Trophoblast cell (in vitro differentiated cells and primary cell): ENCODE results near the gene PRSS38.

Experiments used
- DNase-seq, 2 donors: peaks; one replicate each; pipeline ENCODE4 v3.0.0-alpha.2; 2016
- H2AFZ ChIP-seq: 2 replicates; pipeline ENCODE4 v1.6.1; 2013; ENCODE audit warnings: low read length, moderate library complexity, mild to moderate bottlenecking; ENCODE audit not compliant: insufficient read depth, poor library complexity
- H2AK5ac ChIP-seq: 2 replicates; pipeline ENCODE4 v1.6.1; 2013; ENCODE audit warnings: mild to moderate bottlenecking, low read length
- H2BK120ac ChIP-seq: 2 replicates; pipeline ENCODE4 v1.6.1; 2013; ENCODE audit warnings: low read length, mild to moderate bottlenecking, moderate library complexity; ENCODE audit not compliant: insufficient read depth, poor library complexity
- H2BK12ac ChIP-seq: 2 replicates; pipeline ENCODE4 v1.6.1; 2013; ENCODE audit warnings: mild to moderate bottlenecking, low read length, moderate library complexity
- H2BK5ac ChIP-seq: 2 replicates; pipeline ENCODE4 v1.6.1; 2013; ENCODE audit warnings: low read length, low read depth, moderate library complexity, mild to moderate bottlenecking; ENCODE audit not compliant: poor library complexity
- H3K14ac ChIP-seq: 2 replicates; pipeline ENCODE4 v1.6.1; 2013; ENCODE audit warnings: mild to moderate bottlenecking, low read length
- H3K18ac ChIP-seq: 2 replicates; pipeline ENCODE4 v1.6.1; 2013; ENCODE audit warnings: mild to moderate bottlenecking, low read length
- H3K23ac ChIP-seq: 2 replicates; pipeline ENCODE4 v1.6.1; 2013; ENCODE audit warnings: low read length
- H3K27ac ChIP-seq: 2 replicates; pipeline ENCODE4 v1.5.1; 2013; ENCODE audit warnings: low read depth, mild to moderate bottlenecking, inconsistent platforms, low read length, moderate library complexity
- H3K27me3 ChIP-seq: 2 replicates; pipeline ENCODE4 v1.6.1; 2013; ENCODE audit warnings: inconsistent platforms, mild to moderate bottlenecking, low read length, moderate library complexity; ENCODE audit not compliant: insufficient read depth
- H3K36me3 ChIP-seq, 2 experiments: 1 replicate in 1 of 2; 2 replicates in 1 of 2; pipeline ENCODE4 v1.6.1; 2013; ENCODE audit warnings: low read length in 2 of 2, mild to moderate bottlenecking in 2 of 2, moderate library complexity in 1 of 2; ENCODE audit not compliant: insufficient read depth in 2 of 2, control insufficient read depth in 1 of 2
- H3K4ac ChIP-seq: 2 replicates; pipeline ENCODE4 v1.6.1; 2013; ENCODE audit warnings: low read depth, mild to moderate bottlenecking, low read length, moderate library complexity
- H3K4me1 ChIP-seq, 2 experiments: 1 replicate in 1 of 2; 2 replicates in 1 of 2; pipeline ENCODE4 v1.6.1; 2013; ENCODE audit warnings: low read length in 2 of 2, mild to moderate bottlenecking in 2 of 2, moderate library complexity in 1 of 2; ENCODE audit not compliant: insufficient read depth in 2 of 2, control insufficient read depth in 1 of 2
- H3K4me2 ChIP-seq: 2 replicates; pipeline ENCODE4 v1.6.1; 2013; ENCODE audit warnings: inconsistent platforms, mild to moderate bottlenecking, low read length, moderate library complexity
- H3K4me3 ChIP-seq: 2 replicates; pipeline ENCODE4 v1.5.1; 2013; ENCODE audit warnings: mild to moderate bottlenecking, low read depth, low read length, inconsistent platforms
- H3K79me1 ChIP-seq: one replicate; pipeline ENCODE4 v1.6.1; 2013; ENCODE audit warnings: low read length
- H3K79me2 ChIP-seq: 2 replicates; pipeline ENCODE4 v1.6.1; 2013; ENCODE audit warnings: low read length, mild to moderate bottlenecking; ENCODE audit not compliant: control insufficient read depth, insufficient read depth, poor library complexity
- H3K9ac ChIP-seq: 2 replicates; pipeline ENCODE4 v1.6.1; 2013; ENCODE audit warnings: mild to moderate bottlenecking, low read length
- H3K9me3 ChIP-seq: 2 replicates; pipeline ENCODE4 v1.6.1; 2013; ENCODE audit warnings: low read depth, mild to moderate bottlenecking, control low read depth, inconsistent platforms, low read length; ENCODE audit not compliant: insufficient read depth
- H4K12ac ChIP-seq: 2 replicates; pipeline ENCODE4 v1.6.1; 2013; ENCODE audit warnings: low read depth, mild to moderate bottlenecking, low read length, moderate library complexity
- H4K8ac ChIP-seq: 2 replicates; pipeline ENCODE4 v1.6.1; 2013; ENCODE audit warnings: low read depth, mild to moderate bottlenecking, low read length, moderate library complexity
- H4K91ac ChIP-seq: one replicate; pipeline ENCODE4 v1.6.1; 2013; ENCODE audit warnings: low read depth, mild to moderate bottlenecking, low read length, moderate library complexity
- WGBS: extraction: QIAGEN DNeasy Blood & Tissue Kit; methylation state at CpG from one replicate; pipeline ENCODE4 v1.1.7; 2013; ENCODE audit warnings: missing lambda C conversion rate; ENCODE audit not compliant: insufficient read length, insufficient coverage; ENCODE audit errors: extremely low coverage; 5-methylcytosine and 5-hydroxymethylcytosine counted together

PRSS38 gene

GRCh38 chr1:227888404-227889046, 73.0 kb downstream of the PRSS38 start:
- H3K4me1 ChIP-seq: peaks cover 36 to 43% of the 10 kb centered on the region in 2 experiments
- WGBS: no CpG with 5 or more reads among the region's 8 CpGs
- H3K4me2 ChIP-seq: no peak overlapping the region

GRCh38 chr1:227889047-227889862, 73.8 kb downstream of the PRSS38 start:
- Histone ChIP-seq H3K79me2 (peaks cover 5% of the 10 kb centered on the region), H3K4ac (no peak overlapping the region), H4K8ac (no peak overlapping the region), H3K23ac (no peak overlapping the region), H3K9me3 (no peaks in the 10 kb centered on the region), H3K4me2 (no peak overlapping the region), H3K4me3 (no peak overlapping the region), H3K27me3 (no peaks in the 10 kb centered on the region), H3K4me1 (peaks cover 42 to 50% of the 10 kb centered on the region in 2 experiments), H3K14ac (no peak overlapping the region), H3K18ac (no peak overlapping the region), H3K9ac (no peak overlapping the region), H2BK120ac (no peak overlapping the region), H2AK5ac (no peak overlapping the region), H3K27ac (no peak overlapping the region), H2BK12ac (no peak overlapping the region), H2BK5ac (no peak overlapping the region), H3K36me3 (no peaks in the 10 kb centered on the region), H4K12ac (no peak overlapping the region), H3K79me1 (peaks cover 28% of the 10 kb centered on the region), H4K91ac (no peak overlapping the region), H2AFZ (no peak overlapping the region)
- no CpG with 5 or more reads among the region's 14 CpGs for WGBS
- no peak for DNase-seq

More at GRCh38 chr1:227888404-227889046, 73.0 kb downstream of the PRSS38 start:
- Histone ChIP-seq H3K4me3 (no peak overlapping the region), H3K9me3 (no peaks in the 10 kb centered on the region), H4K91ac (no peak overlapping the region), H3K27ac (no peak overlapping the region), H3K79me2 (peaks cover 5% of the 10 kb centered on the region), H3K36me3 (no peaks in the 10 kb centered on the region), H2AK5ac (no peak overlapping the region), H2BK5ac (no peak overlapping the region), H3K4ac (no peak overlapping the region), H2BK120ac (no peak overlapping the region), H3K27me3 (no peaks in the 10 kb centered on the region), H3K9ac (no peak overlapping the region), H3K14ac (no peak overlapping the region), H4K12ac (no peak overlapping the region), H3K79me1 (peaks cover 25% of the 10 kb centered on the region), H3K18ac (no peak overlapping the region), H2BK12ac (no peak overlapping the region), H4K8ac (no peak overlapping the region), H3K23ac (no peak overlapping the region), H2AFZ (no peak overlapping the region)
- DNase-seq: no peak

GRCh38 chr1:227889863-227890405, 74.5 kb downstream of the PRSS38 start:
- no peak overlapping the region for H3K14ac ChIP-seq

GRCh38 chr1:227890451-227891222, 75.2 kb downstream of the PRSS38 start:
- Histone ChIP-seq H2BK12ac (no peak overlapping the region), H2BK120ac (no peak overlapping the region), H4K8ac (no peak overlapping the region), H3K4me1 (peaks cover 50 to 58% of the 10 kb centered on the region in 2 experiments), H4K12ac (no peak overlapping the region), H3K4me3 (no peak overlapping the region), H2BK5ac (no peak overlapping the region), H3K4me2 (no peak overlapping the region), H2AK5ac (no peak overlapping the region), H3K27me3 (no peaks in the 10 kb centered on the region), H3K9ac (no peak overlapping the region), H3K9me3 (no peaks in the 10 kb centered on the region), H2AFZ (no peak overlapping the region), H3K4ac (no peak overlapping the region), H3K27ac (no peak overlapping the region), H3K79me1 (peaks cover 38% of the 10 kb centered on the region), H4K91ac (no peak overlapping the region), H3K23ac (no peak overlapping the region), H3K14ac (no peak overlapping the region), H3K79me2 (peaks cover 5% of the 10 kb centered on the region), H3K18ac (no peak overlapping the region), H3K36me3 (no peaks in the 10 kb centered on the region)
- no peak for DNase-seq
- WGBS: no CpG with 5 or more reads among the region's 13 CpGs

More at GRCh38 chr1:227889863-227890405, 74.5 kb downstream of the PRSS38 start:
- Histone ChIP-seq H3K4me1 (peaks cover 48 to 57% of the 10 kb centered on the region in 2 experiments), H3K18ac (no peak overlapping the region), H2AFZ (no peak overlapping the region), H4K12ac (no peak overlapping the region), H3K79me1 (peaks cover 32% of the 10 kb centered on the region), H2AK5ac (no peak overlapping the region), H3K4ac (no peak overlapping the region), H2BK120ac (no peak overlapping the region), H4K8ac (no peak overlapping the region), H4K91ac (no peak overlapping the region), H3K27ac (no peak overlapping the region), H3K9ac (no peak overlapping the region), H3K4me3 (no peak overlapping the region), H3K9me3 (no peaks in the 10 kb centered on the region), H2BK12ac (no peak overlapping the region), H3K23ac (no peak overlapping the region), H3K27me3 (no peaks in the 10 kb centered on the region), H3K4me2 (no peak overlapping the region), H3K36me3 (no peaks in the 10 kb centered on the region), H3K79me2 (peaks cover 5% of the 10 kb centered on the region), H2BK5ac (no peak overlapping the region)
- DNase-seq: no peak
- WGBS: no CpG with 5 or more reads among the region's 13 CpGs
